ENCODE data around the gene ATF6B. TPM values are rescaled to one million over a fixed set of nuclear protein-coding genes. Genes with fewer than 3 reads are reported as not detected.

The ATF6B gene
- 89.4 and 95.0 TPM in 2 replicates for total RNA-seq
- long read RNA-seq, partial matches to known transcripts: 4 of 9 reads
- long read RNA-seq, other reads (novel, unspliced or antisense): 1 of 9 reads

GRCh38 chr6:32127717-32128592, at the start of gene ATF6B:
TSS of gene ATF6B (minus strand) at chr6:32128246. CDS start at chr6:32128207, 39 bp downstream.
- Mint-ChIP-seq H3K4me3 (ENCODE audit: low read depth) (peak within 1 kb of the TSS; percentile 100), H3K27ac (peak within 1 kb of the TSS; percentile 99), H3K27me3 (no peaks in the 10 kb centered on the region), H3K9me3 (ENCODE audit: low read depth) (no peaks in the 10 kb centered on the region), H3K36me3 (ENCODE audit: insufficient read depth) (peaks cover 13% of the 10 kb centered on the region), H3K4me1 (ENCODE audit: low read depth) (peaks cover 27% of the 10 kb centered on the region)
- DNase-seq (ENCODE audit: low spot score, unreplicated experiment): peak; percentile 86
- no peak for TF ChIP-seq CTCF (IDR thresholded peaks at IDR 0.05; ENCODE audit: unreplicated experiment)

- Mint-ChIP-seq H3K27me3 (no peaks in the 10 kb centered on the region), H3K27ac (peak overlapping the region; percentile 100), H3K36me3 (ENCODE audit: insufficient read depth) (peaks cover 12% of the 10 kb centered on the region), H3K4me3 (ENCODE audit: low read depth) (peak overlapping the region; percentile 91), H3K4me1 (ENCODE audit: low read depth) (peaks cover 51% of the 10 kb centered on the region), H3K9me3 (ENCODE audit: low read depth) (no peaks in the 10 kb centered on the region)
- TF ChIP-seq CTCF (IDR thresholded peaks at IDR 0.05; ENCODE audit: unreplicated experiment): no peak
- no peak for DNase-seq (ENCODE audit: low spot score, unreplicated experiment)
These were observed 49.2 kb upstream of the ATF6B start for GRCh38 chr6:32177183-32177787.

GRCh38 chr6:32176476-32177182, 48.6 kb upstream of the ATF6B start:
- DNase-seq (ENCODE audit: low spot score, unreplicated experiment): no peak
- H3K4me1 Mint-ChIP-seq (ENCODE audit: low read depth): peaks cover 51% of the 10 kb centered on the region
- H3K4me3 Mint-ChIP-seq (ENCODE audit: low read depth): peak overlapping the region; percentile 91
- no peak for TF ChIP-seq CTCF (IDR thresholded peaks at IDR 0.05; ENCODE audit: unreplicated experiment)
- no peaks in the 10 kb centered on the region for H3K27me3 Mint-ChIP-seq
- no peaks in the 10 kb centered on the region for H3K9me3 Mint-ChIP-seq (ENCODE audit: low read depth)
- H3K27ac Mint-ChIP-seq: peak overlapping the region; percentile 100
- peaks cover 12% of the 10 kb centered on the region for H3K36me3 Mint-ChIP-seq (ENCODE audit: insufficient read depth)

GRCh38 chr6:32175711-32176475, 47.8 kb upstream of the ATF6B start, which contains the start of gene AGPAT1:
TSS of gene AGPAT1 (minus strand) at chr6:32176084. CDS start at chr6:32171496, 4,588 bp downstream.
- peaks cover 51% of the 10 kb centered on the region for H3K4me1 Mint-ChIP-seq (ENCODE audit: low read depth)
- peak within 1 kb of the TSS; percentile 91 for H3K4me3 Mint-ChIP-seq (ENCODE audit: low read depth)
- H3K9me3 Mint-ChIP-seq (ENCODE audit: low read depth): no peaks in the 10 kb centered on the region
- no peak for TF ChIP-seq CTCF (IDR thresholded peaks at IDR 0.05; ENCODE audit: unreplicated experiment)
- peaks cover 13% of the 10 kb centered on the region for H3K36me3 Mint-ChIP-seq (ENCODE audit: insufficient read depth)
- peak; percentile 89 for DNase-seq (ENCODE audit: low spot score, unreplicated experiment)
- peak within 1 kb of the TSS; percentile 100 for H3K27ac Mint-ChIP-seq
- H3K27me3 Mint-ChIP-seq: no peaks in the 10 kb centered on the region

All from progenitor cell of endocrine pancreas (in vitro differentiated cells).